RWPE2 (cell line): ENCODE data around the gene DMAC2.
"Not testable (repeated sequence)": the region's sequence is repeated elsewhere in the genome, so short reads cannot be mapped to it uniquely, and the experiment has no call there.

Source experiments
- ATAC-seq: fragments of 200-7000 bp; cut with Tn5 transposase; 3 replicates; pipeline ENCODE4 v1.9.1; 2021; ENCODE audit warnings: low read depth
- DNase-seq: peaks from one replicate; pipeline ENCODE4 v3.0.0-alpha.2; 2020; ENCODE audit warnings: low spot score
- H3K27ac ChIP-seq: fragments of 450-650 bp; 2 replicates; pipeline ENCODE4 v1.5.1; 2017; ENCODE audit warnings: mild to moderate bottlenecking; ENCODE audit not compliant: poor library complexity, severe bottlenecking
- H3K27me3 ChIP-seq: fragments of 250-450 bp; sonication (Bioruptor Pico); 2 replicates; pipeline ENCODE4 v1.5.1; 2021; ENCODE audit warnings: mild to moderate bottlenecking, moderate library complexity; ENCODE audit not compliant: insufficient read depth, poor library complexity, severe bottlenecking
- H3K36me3 ChIP-seq: fragments of 250-450 bp; sonication (Bioruptor Pico); 2 replicates; pipeline ENCODE4 v1.5.1; 2020; ENCODE audit warnings: low read depth, mild to moderate bottlenecking, moderate library complexity
- H3K4me1 ChIP-seq: fragments of 250-450 bp; sonication (Bioruptor Pico); 2 replicates; pipeline ENCODE4 v1.5.1; 2021; ENCODE audit warnings: mild to moderate bottlenecking, moderate library complexity; ENCODE audit not compliant: insufficient read depth, poor library complexity, severe bottlenecking
- H3K4me3 ChIP-seq: fragments of 250-450 bp; sonication (Bioruptor Pico); 2 replicates; pipeline ENCODE4 v1.5.1; 2021; ENCODE audit warnings: mild to moderate bottlenecking, moderate library complexity; ENCODE audit not compliant: severe bottlenecking
- H3K9me3 ChIP-seq: fragments of 250-450 bp; sonication (Bioruptor Pico); 2 replicates; pipeline ENCODE4 v1.5.1; 2021; ENCODE audit warnings: mild to moderate bottlenecking, moderate library complexity; ENCODE audit not compliant: severe bottlenecking
- TF ChIP-seq, protein P1 (sequence below): fragments of 450-650 bp; IDR thresholded peaks from one replicate; pipeline ENCODE4 v1.5.1; 2017; ENCODE audit warnings: mild to moderate bottlenecking, moderate library complexity; ENCODE audit not compliant: poor library complexity, severe bottlenecking

The DMAC2 gene

DNA sequence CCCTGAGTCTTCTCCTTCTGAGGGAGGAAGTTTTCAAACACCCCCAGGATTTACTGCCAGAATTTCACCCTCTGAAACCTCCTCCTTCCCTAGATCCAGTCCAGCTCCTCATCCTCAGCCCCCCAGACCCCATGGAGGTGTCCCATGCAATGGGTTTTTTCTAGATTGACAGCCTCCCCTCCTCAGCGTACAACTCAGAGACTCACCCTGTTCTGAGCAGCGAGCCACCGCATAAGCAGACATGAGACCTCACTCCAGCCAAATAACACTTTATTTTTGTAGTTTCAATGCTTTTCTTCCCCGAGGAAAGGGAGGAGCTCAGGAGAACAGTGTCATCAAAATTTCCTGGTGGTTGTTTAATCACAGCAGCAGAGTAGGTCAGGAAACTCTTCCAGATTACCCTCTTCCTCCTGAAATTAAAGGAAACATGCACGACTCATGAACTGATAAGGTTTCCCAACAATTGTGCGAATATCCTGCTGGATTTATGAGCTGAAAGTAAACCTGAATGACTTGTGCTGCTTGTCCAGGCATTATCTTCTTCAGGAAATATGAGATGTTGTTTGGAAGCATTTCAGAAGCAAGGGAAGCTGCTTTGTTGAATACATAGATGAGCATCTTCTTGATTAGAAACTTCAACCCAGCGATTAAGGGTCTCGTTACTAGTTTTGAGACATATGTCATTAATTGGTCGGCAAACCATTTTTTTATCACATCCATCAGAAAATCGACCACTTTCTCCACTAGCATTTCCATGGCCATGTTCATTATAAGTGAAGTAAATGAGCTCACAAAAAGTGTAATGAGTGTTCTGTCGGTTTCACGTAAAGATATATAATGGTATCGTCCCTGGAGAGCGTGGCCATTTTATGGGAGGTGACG lies 39.4 kb upstream of the DMAC2 start:
- DNase-seq (no peak), ATAC-seq (no peak)
- TF ChIP-seq, protein P1, sequence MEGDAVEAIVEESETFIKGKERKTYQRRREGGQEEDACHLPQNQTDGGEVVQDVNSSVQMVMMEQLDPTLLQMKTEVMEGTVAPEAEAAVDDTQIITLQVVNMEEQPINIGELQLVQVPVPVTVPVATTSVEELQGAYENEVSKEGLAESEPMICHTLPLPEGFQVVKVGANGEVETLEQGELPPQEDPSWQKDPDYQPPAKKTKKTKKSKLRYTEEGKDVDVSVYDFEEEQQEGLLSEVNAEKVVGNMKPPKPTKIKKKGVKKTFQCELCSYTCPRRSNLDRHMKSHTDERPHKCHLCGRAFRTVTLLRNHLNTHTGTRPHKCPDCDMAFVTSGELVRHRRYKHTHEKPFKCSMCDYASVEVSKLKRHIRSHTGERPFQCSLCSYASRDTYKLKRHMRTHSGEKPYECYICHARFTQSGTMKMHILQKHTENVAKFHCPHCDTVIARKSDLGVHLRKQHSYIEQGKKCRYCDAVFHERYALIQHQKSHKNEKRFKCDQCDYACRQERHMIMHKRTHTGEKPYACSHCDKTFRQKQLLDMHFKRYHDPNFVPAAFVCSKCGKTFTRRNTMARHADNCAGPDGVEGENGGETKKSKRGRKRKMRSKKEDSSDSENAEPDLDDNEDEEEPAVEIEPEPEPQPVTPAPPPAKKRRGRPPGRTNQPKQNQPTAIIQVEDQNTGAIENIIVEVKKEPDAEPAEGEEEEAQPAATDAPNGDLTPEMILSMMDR = no peak
- H3K27ac ChIP-seq = no peak overlapping the region
- no peaks in the 10 kb centered on the region for H3K4me1 ChIP-seq
- H3K36me3 ChIP-seq = no peaks in the 10 kb centered on the region
- no peaks in the 10 kb centered on the region for H3K9me3 ChIP-seq
- peaks cover 13% of the 10 kb centered on the region for H3K27me3 ChIP-seq
- no peak overlapping the region for H3K4me3 ChIP-seq

- TF ChIP-seq, protein P1 = no peak
Observed at GRCh38 chr19:41478171-41478570, 38.5 kb upstream of the DMAC2 start.

GRCh38 chr19:41476583-41476982 lies 36.9 kb upstream of the DMAC2 start:
- peaks cover 25% of the 10 kb centered on the region for H3K27me3 ChIP-seq
- DNase-seq (no peak), ATAC-seq (no peak)
- H3K4me1 ChIP-seq = no peaks in the 10 kb centered on the region
- H3K27ac ChIP-seq = no peak overlapping the region
- TF ChIP-seq, protein P1 = no peak
- no peaks in the 10 kb centered on the region for H3K36me3 ChIP-seq
- no peak overlapping the region for H3K4me3 ChIP-seq
- H3K9me3 ChIP-seq = no peaks in the 10 kb centered on the region

More at GRCh38 chr19:41478171-41478570, 38.5 kb upstream of the DMAC2 start:
- no peak overlapping the region for H3K27ac ChIP-seq
- H3K4me1 ChIP-seq = no peaks in the 10 kb centered on the region
- peaks cover 18% of the 10 kb centered on the region for H3K27me3 ChIP-seq
- DNase-seq = no peak
- no peaks in the 10 kb centered on the region for H3K9me3 ChIP-seq
- ATAC-seq = no peak
- no peak overlapping the region for H3K4me3 ChIP-seq
- H3K36me3 ChIP-seq = no peaks in the 10 kb centered on the region

DNA sequence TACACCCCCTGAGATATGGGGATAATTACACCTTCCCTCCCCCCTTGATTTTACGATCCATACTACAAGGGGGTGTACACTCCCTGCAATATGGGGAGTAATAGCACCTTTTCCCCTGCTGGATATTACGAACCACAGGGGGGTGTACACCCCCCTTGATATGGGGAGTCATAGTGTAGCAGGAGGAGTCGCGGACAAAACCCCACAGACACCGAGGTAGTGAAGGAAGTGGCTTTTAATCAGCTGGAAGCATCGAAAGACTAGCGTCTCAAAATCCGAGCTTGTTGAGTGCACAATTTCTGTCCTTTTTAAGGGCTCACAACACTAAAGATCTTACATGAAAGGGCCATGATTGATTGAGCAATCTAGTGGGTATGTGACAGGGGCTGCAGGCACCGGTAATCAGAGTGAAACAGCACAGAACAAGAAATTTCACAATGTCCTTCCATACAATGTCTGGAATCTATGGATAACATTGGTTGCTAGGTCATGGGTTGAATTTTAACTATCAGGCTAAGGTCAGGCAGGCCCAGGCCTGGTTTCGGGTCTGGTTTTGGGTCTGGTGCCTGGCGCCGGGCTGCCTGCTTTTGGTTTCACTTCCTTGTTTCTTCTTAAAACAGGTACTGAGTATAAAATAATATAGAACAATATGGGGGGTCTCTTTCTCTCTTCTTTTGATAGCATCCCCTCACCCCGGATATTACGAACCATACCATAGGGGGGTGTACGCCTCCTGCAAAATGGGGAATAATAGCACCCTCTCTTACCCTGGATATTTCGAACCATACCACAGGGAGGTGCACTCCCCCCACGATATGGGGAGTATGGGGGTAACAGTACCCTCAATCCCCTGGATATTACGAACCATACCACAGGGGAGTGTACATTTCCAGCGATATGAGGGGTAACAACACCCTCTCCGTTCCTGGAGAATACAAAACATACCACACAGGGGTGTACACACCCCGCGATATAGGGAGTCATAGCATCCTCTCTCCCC lies 23.8 kb upstream of the DMAC2 start:
- H3K9me3 ChIP-seq, H3K27ac ChIP-seq, ATAC-seq, H3K4me3 ChIP-seq, DNase-seq, H3K4me1 ChIP-seq, H3K36me3 ChIP-seq: not testable (repeated sequence)
- H3K27me3 ChIP-seq = peaks cover 60% of the 10 kb centered on the region

GRCh38 chr19:41462497-41462896 lies 22.8 kb upstream of the DMAC2 start:
- TF ChIP-seq, protein P1 = no peak
- ATAC-seq = no peak
- Histone ChIP-seq H3K4me3 (no peak overlapping the region), H3K27ac (no peak overlapping the region), H3K27me3 (peaks cover 51% of the 10 kb centered on the region), H3K36me3 (no peaks in the 10 kb centered on the region), H3K9me3 (no peaks in the 10 kb centered on the region), H3K4me1 (no peaks in the 10 kb centered on the region)
- no peak for DNase-seq
